ENCODE results near the gene RNPEPL1.

Gene RNPEPL1

GRCh38 chr2:240578488-240578887, 10.2 kb downstream of the RNPEPL1 start:
- no peak for DNase-seq

DNA sequence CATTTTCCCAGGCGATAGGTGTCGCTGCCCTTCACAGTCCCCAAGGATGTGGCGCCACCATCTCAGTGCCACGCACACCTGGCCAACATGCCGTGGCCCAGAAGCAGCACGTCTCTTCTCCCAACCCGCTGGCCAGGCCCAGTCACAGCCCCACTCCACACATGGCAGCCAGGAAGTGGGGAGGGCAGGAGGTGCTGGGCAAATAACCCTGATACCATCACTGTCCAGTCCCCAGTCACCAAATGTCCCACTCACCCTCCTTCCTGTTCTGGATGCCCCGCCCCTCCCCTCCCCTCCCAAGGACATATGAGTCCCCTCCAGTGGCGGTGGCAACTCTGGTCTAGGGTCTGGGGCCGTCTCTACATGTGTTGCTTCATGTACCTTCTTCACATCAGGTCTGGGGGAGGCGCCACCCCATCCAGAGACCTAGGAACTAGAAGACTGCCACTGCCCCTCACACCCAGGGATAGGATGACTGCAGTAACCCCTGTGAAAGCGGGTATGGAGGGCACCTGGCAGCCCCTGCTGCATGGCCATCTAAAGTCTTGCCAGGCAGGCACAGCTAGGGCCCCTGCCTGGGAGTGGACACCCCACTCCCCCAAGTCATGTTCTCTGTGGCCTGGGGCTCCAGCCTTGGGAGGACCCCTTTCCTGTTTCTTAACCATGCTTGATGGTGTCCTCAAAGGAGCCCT, 10.9 kb downstream of the RNPEPL1 start:
- no peak for DNase-seq

GRCh38 chr2:240579771-240580614, 11.7 kb downstream of the RNPEPL1 start:
- DNase-seq = no peak

GRCh38 chr2:240581811-240582210, 13.5 kb downstream of the RNPEPL1 start:
- no peak for DNase-seq

GRCh38 chr2:240582781-240583180, 14.5 kb downstream of the RNPEPL1 start:
- DNase-seq = no peak

DNA sequence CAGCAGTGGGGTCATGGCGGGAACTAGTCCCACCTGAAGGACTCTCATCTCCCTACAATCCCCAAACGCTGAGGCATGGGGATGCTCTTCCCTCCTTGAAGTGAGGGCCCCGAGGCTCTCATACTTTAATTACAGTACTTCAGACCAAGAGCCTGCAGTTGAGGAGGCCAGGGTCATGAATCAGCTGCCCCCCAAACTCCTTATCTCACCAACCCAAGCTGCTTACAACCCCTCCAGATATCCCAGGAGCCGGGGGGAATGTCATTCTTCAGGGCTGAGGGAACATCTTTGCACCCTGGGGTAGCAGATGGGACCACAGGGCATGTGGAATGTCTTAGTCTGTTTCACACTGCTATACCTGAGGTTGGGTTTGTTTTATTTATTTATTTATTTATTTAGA, 15.5 kb downstream of the RNPEPL1 start:
- DNase-seq = no peak

DNA sequence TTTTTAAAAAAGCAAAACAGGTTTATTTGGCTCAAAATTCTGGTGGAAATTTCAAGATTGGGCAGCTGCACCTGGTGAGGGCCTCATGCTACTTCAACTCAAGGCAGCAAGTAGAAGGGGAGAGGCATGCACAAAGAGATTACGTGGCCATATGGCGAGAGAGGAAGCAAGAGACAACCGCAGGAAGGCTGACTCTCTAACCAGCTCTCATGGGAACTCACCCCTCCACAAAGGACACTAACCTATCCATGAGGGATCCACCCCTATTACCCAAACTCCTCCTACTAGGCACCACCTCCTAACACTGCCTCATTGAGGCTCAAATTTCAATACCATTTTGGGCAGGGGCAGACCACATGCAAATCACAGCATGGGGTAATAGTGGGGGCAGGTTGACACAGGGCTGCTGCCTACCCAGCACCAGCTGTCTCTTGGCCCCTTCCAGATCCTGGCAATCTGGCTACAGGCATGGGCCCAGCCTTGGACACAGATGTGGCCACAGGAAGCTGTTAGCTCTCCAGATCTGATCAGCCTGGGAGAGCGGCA, 16.3 kb downstream of the RNPEPL1 start:
- no peak for DNase-seq

DNA sequence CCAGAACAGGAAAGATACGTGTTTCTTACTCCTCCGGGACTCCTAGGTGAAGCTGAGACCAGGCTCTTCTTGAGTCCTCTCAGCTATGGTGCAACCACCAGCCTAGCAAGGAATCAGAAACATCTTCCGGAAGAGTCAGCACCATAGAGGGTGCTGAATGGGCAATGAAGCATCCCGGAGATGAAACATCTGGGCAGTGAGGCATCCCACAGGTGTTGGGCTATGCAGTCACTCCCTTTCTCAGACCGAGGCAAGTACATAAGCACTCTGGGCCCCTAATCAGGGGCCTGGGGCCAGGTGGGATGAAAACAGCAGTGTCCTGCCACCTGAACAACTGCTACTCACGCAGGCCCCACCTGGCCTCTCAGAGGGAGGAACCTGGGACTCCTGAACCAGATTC, 16.8 kb downstream of the RNPEPL1 start:
- DNase-seq = no peak

GRCh38 chr2:240585681-240586197, 17.5 kb downstream of the RNPEPL1 start:
- DNase-seq = no peak

- DNase-seq = peak; percentile 84 to 95
Measured at GRCh38 chr2:240586198-240586918, 18.1 kb downstream of the RNPEPL1 start, which contains the start of gene CAPN10. Gene CAPN10, plus strand, starts transcription at chr2:240586734. Its CDS starts 178 bp downstream, at chr2:240586912.

- DNase-seq = no peak
Measured at GRCh38 chr2:240586919-240587800, 18.9 kb downstream of the RNPEPL1 start.

DNA sequence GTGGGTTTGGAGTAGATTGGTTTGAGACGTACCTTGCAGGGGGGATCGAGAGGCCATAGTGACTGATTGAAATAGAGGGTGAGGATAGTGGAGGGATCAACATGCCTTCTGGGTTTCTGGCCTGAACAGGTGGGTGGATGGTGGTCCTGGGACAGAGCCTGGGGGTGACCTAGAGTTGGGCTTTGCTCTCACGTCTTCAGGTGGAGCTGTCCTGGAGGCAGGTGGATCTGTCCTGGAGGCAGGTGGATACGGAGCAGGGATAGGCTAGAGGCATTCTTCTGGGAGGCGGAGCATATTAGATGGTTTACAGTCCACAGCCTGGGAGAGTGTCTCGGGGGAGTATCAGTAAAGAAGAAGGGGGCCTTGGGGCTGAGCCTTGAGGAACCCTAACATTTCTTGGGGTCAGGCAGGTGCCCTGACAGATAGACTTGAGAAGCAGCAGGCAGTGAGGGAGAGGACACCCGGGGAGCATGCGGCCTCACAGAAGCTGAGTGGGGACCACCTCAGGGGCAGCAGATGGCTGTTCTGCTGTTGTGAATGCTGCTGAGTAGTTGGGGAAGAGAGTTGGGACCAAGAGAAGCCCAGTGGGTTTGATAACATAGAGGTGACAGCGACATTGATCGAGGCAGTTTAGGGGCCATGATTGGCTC, 19.8 kb downstream of the RNPEPL1 start:
- DNase-seq = no peak

- no peak for DNase-seq
Measured at GRCh38 chr2:240588669-240589068, 20.4 kb downstream of the RNPEPL1 start.

DNA sequence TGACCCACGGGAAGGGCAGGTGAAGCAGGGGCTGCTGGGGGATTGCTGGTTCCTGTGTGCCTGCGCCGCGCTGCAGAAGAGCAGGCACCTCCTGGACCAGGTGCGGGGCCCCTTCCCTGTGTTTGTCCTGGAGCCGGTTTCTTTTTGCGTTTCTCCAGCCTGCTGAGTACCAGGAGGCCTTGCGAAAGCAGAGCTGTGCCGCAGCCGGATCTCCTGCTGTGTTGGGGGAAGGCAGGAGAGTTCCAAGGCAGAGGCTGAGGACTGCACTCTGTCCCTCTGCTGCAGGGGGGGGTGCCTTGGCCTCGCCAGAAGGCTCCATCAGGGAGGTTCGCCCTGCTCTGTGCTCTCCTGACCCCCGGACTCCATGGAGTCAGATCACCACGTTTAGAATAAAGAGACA, 21.1 kb downstream of the RNPEPL1 start:
- DNase-seq = no peak

DNA sequence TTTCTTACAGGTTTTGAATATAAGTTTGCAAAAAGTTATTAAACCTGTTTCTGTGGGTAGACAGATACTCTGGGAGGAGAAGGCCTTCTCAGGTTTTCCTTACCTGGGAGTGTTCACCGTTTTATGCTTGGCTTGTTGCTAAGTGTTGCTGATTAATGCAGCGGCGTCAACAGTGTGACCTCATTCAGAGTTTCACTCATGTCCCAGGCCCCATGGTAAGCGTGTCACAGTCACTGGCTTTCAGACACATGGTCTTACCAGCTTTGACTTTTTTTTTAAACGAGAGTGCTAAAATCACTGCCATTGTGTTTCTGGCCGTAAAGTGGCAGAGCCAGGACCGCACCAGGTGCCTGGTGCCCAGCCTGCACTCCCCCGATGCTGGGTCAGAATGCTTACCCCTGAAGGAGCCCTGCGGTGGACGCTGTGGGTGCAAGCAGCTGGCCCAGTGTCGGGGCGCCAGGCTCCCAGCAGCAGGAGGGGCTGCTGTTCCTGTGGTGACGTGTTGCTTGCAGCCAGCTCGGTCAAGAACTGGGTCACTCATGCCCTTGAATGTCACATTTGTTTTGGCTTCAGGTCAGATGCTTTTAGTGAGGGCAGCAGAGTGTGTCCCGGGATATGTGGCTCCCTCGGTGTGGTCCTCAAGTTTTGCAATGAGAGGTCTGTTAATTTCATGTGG, 21.7 kb downstream of the RNPEPL1 start:
- DNase-seq = no peak

GRCh38 chr2:240590681-240591111, 22.4 kb downstream of the RNPEPL1 start:
- no peak for DNase-seq

GRCh38 chr2:240591226-240591625, 22.9 kb downstream of the RNPEPL1 start:
- no peak for DNase-seq

- no peak for DNase-seq
Measured at GRCh38 chr2:240591784-240592183, 23.5 kb downstream of the RNPEPL1 start.

- no peak for DNase-seq
Measured at GRCh38 chr2:240593026-240593702, 24.9 kb downstream of the RNPEPL1 start.
